ENCODE measurements around the gene ROPN1B. TPM values are rescaled to one million over a fixed set of nuclear protein-coding genes. Genes with fewer than 3 reads are reported as not detected.

The ROPN1B gene
- polyA plus RNA-seq, 3 donors = not detected

- Mint-ChIP-seq H3K27ac (no peak overlapping the region), H3K4me1 (peaks cover 2% of the 10 kb centered on the region), H3K9me3 (peaks cover 7 to 23% (median 12%) of the 10 kb centered on the region in 7 donors), H3K4me3 (no peak overlapping the region), H3K36me3 (peaks cover 32 to 50% of the 10 kb centered on the region in 2 donors), H3K27me3 (ENCODE audit: low read depth in 3 of 3) (no peaks in the 10 kb centered on the region)
- Histone ChIP-seq H3K9me3 (replicated peaks in 1 of 2; ENCODE audit: control insufficient read depth in 1 of 2, insufficient read depth in 1 of 2, low read length in 2 of 2) (peaks cover 6 to 10% of the 10 kb centered on the region in 2 donors), H3K79me2 (ENCODE audit: insufficient read depth, low read length) (no peaks in the 10 kb centered on the region), H3K9ac (ENCODE audit: insufficient read depth, low read length, poor library complexity, severe bottlenecking) (no peak overlapping the region), H3K4me3 (replicated peaks in 1 of 3; ENCODE audit: low read depth in 2 of 3, low read length in 3 of 3) (no peak overlapping the region), H3K27ac (ENCODE audit: low read depth in 1 of 2, low read length in 2 of 2) (no peak overlapping the region), H3K36me3 (replicated peaks in 1 of 2; ENCODE audit: control insufficient read depth in 1 of 2, insufficient read depth in 2 of 2, low read length in 2 of 2) (peaks cover 2 to 10% of the 10 kb centered on the region in 2 donors), H2AFZ (ENCODE audit: insufficient read depth, low read depth, low read length, poor library complexity, severe bottlenecking) (no peak overlapping the region), H4K20me1 (ENCODE audit: insufficient read depth, low read length) (no peaks in the 10 kb centered on the region), H3K27me3 (ENCODE audit: control insufficient read depth in 2 of 2, insufficient read depth in 2 of 2, low read length in 2 of 2) (no peaks in the 10 kb centered on the region), H3K4me1 (ENCODE audit: control insufficient read depth in 1 of 2, insufficient read depth in 2 of 2, low read length in 2 of 2) (no peaks in the 10 kb centered on the region), H3K4me2 (replicated peaks; ENCODE audit: extremely low read depth, low read length, poor library complexity, severe bottlenecking) (no peak overlapping the region)
- 94% methylated on average over 10 of the region's 10 CpGs for WGBS (ENCODE audit: insufficient coverage)
- DNase-seq = no peak
- intact Hi-C loops (cut with micrococcal nuclease) = no loop called here
- TF ChIP-seq CTCF (IDR thresholded peaks at IDR 0.05) = no peak
Observed at GRCh38 chr3:126023390-126023789, 54.4 kb downstream of the ROPN1B start.

- Histone ChIP-seq H3K27me3 (ENCODE audit: control insufficient read depth in 2 of 2, insufficient read depth in 2 of 2, low read length in 2 of 2) (no peaks in the 10 kb centered on the region), H3K27ac (ENCODE audit: low read depth in 1 of 2, low read length in 2 of 2) (no peak overlapping the region), H3K9me3 (replicated peaks in 1 of 2; ENCODE audit: control insufficient read depth in 1 of 2, insufficient read depth in 1 of 2, low read length in 2 of 2) (peaks cover 10 to 15% of the 10 kb centered on the region in 2 donors), H3K79me2 (ENCODE audit: insufficient read depth, low read length) (no peaks in the 10 kb centered on the region), H3K36me3 (replicated peaks in 1 of 2; ENCODE audit: control insufficient read depth in 1 of 2, insufficient read depth in 2 of 2, low read length in 2 of 2) (peaks cover 2 to 10% of the 10 kb centered on the region in 2 donors), H2AFZ (ENCODE audit: insufficient read depth, low read depth, low read length, poor library complexity, severe bottlenecking) (no peak overlapping the region), H3K9ac (ENCODE audit: insufficient read depth, low read length, poor library complexity, severe bottlenecking) (no peak overlapping the region), H4K20me1 (ENCODE audit: insufficient read depth, low read length) (no peaks in the 10 kb centered on the region), H3K4me3 (replicated peaks in 1 of 3; ENCODE audit: low read depth in 2 of 3, low read length in 3 of 3) (no peak overlapping the region), H3K4me2 (replicated peaks; ENCODE audit: extremely low read depth, low read length, poor library complexity, severe bottlenecking) (no peak overlapping the region), H3K4me1 (ENCODE audit: control insufficient read depth in 1 of 2, insufficient read depth in 2 of 2, low read length in 2 of 2) (no peaks in the 10 kb centered on the region)
- no peak for TF ChIP-seq CTCF (IDR thresholded peaks at IDR 0.05)
- Mint-ChIP-seq H3K9me3 (peaks cover 10 to 27% (median 17%) of the 10 kb centered on the region in 7 donors), H3K36me3 (peaks cover 34 to 51% of the 10 kb centered on the region in 2 donors), H3K4me3 (no peak overlapping the region), H3K27ac (no peak overlapping the region), H3K27me3 (ENCODE audit: low read depth in 3 of 3) (no peaks in the 10 kb centered on the region), H3K4me1 (peaks cover 2% of the 10 kb centered on the region)
- intact Hi-C loops (cut with micrococcal nuclease) = no loop called here
- WGBS (ENCODE audit: insufficient coverage) = 89% methylated on average over 8 of the region's 9 CpGs
- no peak for DNase-seq
Observed at GRCh38 chr3:126024049-126024854, 55.3 kb downstream of the ROPN1B start.
